ENCODE results near the gene ANKRD22. TPM values are rescaled to one million over a fixed set of nuclear protein-coding genes. Genes with fewer than 3 reads are reported as not detected.

The ANKRD22 gene
- total RNA-seq, 1 donor from 2014 or later = not detected

GRCh38 chr10:88874281-88874680, 22.6 kb upstream of the ANKRD22 start:
- Mint-ChIP-seq H3K27me3 (ENCODE audit: low read depth) (peaks cover 10% of the 10 kb centered on the region), H3K4me3 (ENCODE audit: unreplicated experiment) (no peak overlapping the region), H3K4me1 (ENCODE audit: low read depth) (no peaks in the 10 kb centered on the region), H3K9me3 (ENCODE audit: low read depth) (no peaks in the 10 kb centered on the region), H3K27ac (ENCODE audit: unreplicated experiment) (no peak overlapping the region), H3K36me3 (ENCODE audit: low read depth) (no peaks in the 10 kb centered on the region)
- TF ChIP-seq CTCF (IDR thresholded peaks at IDR 0.05) = no peak
- no peak for DNase-seq (ENCODE audit: low spot score)

- TF ChIP-seq CTCF (IDR thresholded peaks at IDR 0.05) = no peak
- Mint-ChIP-seq H3K27me3 (ENCODE audit: low read depth) (peaks cover 10% of the 10 kb centered on the region), H3K36me3 (ENCODE audit: low read depth) (no peaks in the 10 kb centered on the region), H3K4me1 (ENCODE audit: low read depth) (no peaks in the 10 kb centered on the region), H3K9me3 (ENCODE audit: low read depth) (no peaks in the 10 kb centered on the region), H3K27ac (ENCODE audit: unreplicated experiment) (no peak overlapping the region), H3K4me3 (ENCODE audit: unreplicated experiment) (no peak overlapping the region)
- DNase-seq (ENCODE audit: low spot score) = no peak
These were observed 22.1 kb upstream of the ANKRD22 start for GRCh38 chr10:88873757-88874156.

- peaks cover 4% of the 10 kb centered on the region for H3K27me3 Mint-ChIP-seq (ENCODE audit: low read depth)
- no peaks in the 10 kb centered on the region for H3K4me1 Mint-ChIP-seq (ENCODE audit: low read depth)
- TF ChIP-seq CTCF (IDR thresholded peaks at IDR 0.05) = no peak
- no peaks in the 10 kb centered on the region for H3K9me3 Mint-ChIP-seq (ENCODE audit: low read depth)
- H3K36me3 Mint-ChIP-seq (ENCODE audit: low read depth) = no peaks in the 10 kb centered on the region
- H3K27ac Mint-ChIP-seq (ENCODE audit: unreplicated experiment) = no peak overlapping the region
- no peak for DNase-seq (ENCODE audit: low spot score)
- no peak overlapping the region for H3K4me3 Mint-ChIP-seq (ENCODE audit: unreplicated experiment)
These were observed 18.4 kb upstream of the ANKRD22 start for GRCh38 chr10:88870089-88870488.

GRCh38 chr10:88866454-88866853, 14.8 kb upstream of the ANKRD22 start:
- H3K9me3 Mint-ChIP-seq (ENCODE audit: low read depth) = no peaks in the 10 kb centered on the region
- no peak for TF ChIP-seq CTCF (IDR thresholded peaks at IDR 0.05)
- peaks cover 14% of the 10 kb centered on the region for H3K27me3 Mint-ChIP-seq (ENCODE audit: low read depth)
- no peaks in the 10 kb centered on the region for H3K4me1 Mint-ChIP-seq (ENCODE audit: low read depth)
- H3K4me3 Mint-ChIP-seq (ENCODE audit: unreplicated experiment) = no peak overlapping the region
- no peaks in the 10 kb centered on the region for H3K36me3 Mint-ChIP-seq (ENCODE audit: low read depth)
- no peak for DNase-seq (ENCODE audit: low spot score)
- H3K27ac Mint-ChIP-seq (ENCODE audit: unreplicated experiment) = no peak overlapping the region

- no peak overlapping the region for H3K4me3 Mint-ChIP-seq (ENCODE audit: unreplicated experiment)
- H3K27ac Mint-ChIP-seq (ENCODE audit: unreplicated experiment) = no peak overlapping the region
- no peaks in the 10 kb centered on the region for H3K9me3 Mint-ChIP-seq (ENCODE audit: low read depth)
- no peak for DNase-seq (ENCODE audit: low spot score)
- H3K4me1 Mint-ChIP-seq (ENCODE audit: low read depth) = no peaks in the 10 kb centered on the region
- no peaks in the 10 kb centered on the region for H3K36me3 Mint-ChIP-seq (ENCODE audit: low read depth)
- peak; percentile 51 for TF ChIP-seq CTCF (IDR thresholded peaks at IDR 0.05)
- peaks cover 14% of the 10 kb centered on the region for H3K27me3 Mint-ChIP-seq (ENCODE audit: low read depth)
These were observed 13.7 kb upstream of the ANKRD22 start for GRCh38 chr10:88865281-88865876.

Measured in chondrocyte (in vitro differentiated cells).